Measurements from ENCODE around the gene LYAR. TPM values are rescaled to one million over a fixed set of nuclear protein-coding genes. Genes with fewer than 3 reads are reported as not detected.

LYAR gene, protein sequence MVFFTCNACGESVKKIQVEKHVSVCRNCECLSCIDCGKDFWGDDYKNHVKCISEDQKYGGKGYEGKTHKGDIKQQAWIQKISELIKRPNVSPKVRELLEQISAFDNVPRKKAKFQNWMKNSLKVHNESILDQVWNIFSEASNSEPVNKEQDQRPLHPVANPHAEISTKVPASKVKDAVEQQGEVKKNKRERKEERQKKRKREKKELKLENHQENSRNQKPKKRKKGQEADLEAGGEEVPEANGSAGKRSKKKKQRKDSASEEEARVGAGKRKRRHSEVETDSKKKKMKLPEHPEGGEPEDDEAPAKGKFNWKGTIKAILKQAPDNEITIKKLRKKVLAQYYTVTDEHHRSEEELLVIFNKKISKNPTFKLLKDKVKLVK
- total RNA-seq = 24.7 and 27.3 TPM in 2 replicates
- long read RNA-seq, transcript LYAR-201 (10 exons, 1,569 nt) = major isoform, 10 of 18 reads
- long read RNA-seq, partial matches to known transcripts = 5 of 18 reads
- long read RNA-seq, other reads (novel, unspliced or antisense) = 3 of 18 reads

GRCh38 chr4:4289941-4290850 is at the start of gene LYAR, which contains the start of gene ZBTB49:
Gene LYAR, minus strand, starts transcription at chr4:4290154. Its CDS starts 6,412 bp downstream, at chr4:4283742.
Gene ZBTB49, plus strand, starts transcription at chr4:4290251. Its CDS starts 9,695 bp downstream, at chr4:4299946.
- peak; percentile 94 for DNase-seq (ENCODE audit: low read depth, low spot score)
- Mint-ChIP-seq H3K4me1 (peaks cover 28% of the 10 kb centered on the region), H3K36me3 (ENCODE audit: low read depth) (no peaks in the 10 kb centered on the region), H3K4me3 (peak within 1 kb of the TSS; percentile 98), H3K9me3 (no peaks in the 10 kb centered on the region), H3K27me3 (ENCODE audit: low read depth) (no peaks in the 10 kb centered on the region), H3K27ac (ENCODE audit: unreplicated experiment) (peak within 1 kb of the TSS; percentile 67)
- no peak for TF ChIP-seq CTCF (conservative IDR thresholded peaks at IDR 0.05)

- Mint-ChIP-seq H3K27me3 (ENCODE audit: low read depth) (peaks cover 4% of the 10 kb centered on the region), H3K36me3 (ENCODE audit: low read depth) (no peaks in the 10 kb centered on the region), H3K27ac (ENCODE audit: unreplicated experiment) (no peak overlapping the region), H3K4me3 (no peak overlapping the region), H3K9me3 (no peaks in the 10 kb centered on the region), H3K4me1 (no peaks in the 10 kb centered on the region)
- no peak for DNase-seq (ENCODE audit: low read depth, low spot score)
- TF ChIP-seq CTCF (conservative IDR thresholded peaks at IDR 0.05) = no peak
These were observed 49.6 kb upstream of the LYAR start for GRCh38 chr4:4339504-4340085.

DNA sequence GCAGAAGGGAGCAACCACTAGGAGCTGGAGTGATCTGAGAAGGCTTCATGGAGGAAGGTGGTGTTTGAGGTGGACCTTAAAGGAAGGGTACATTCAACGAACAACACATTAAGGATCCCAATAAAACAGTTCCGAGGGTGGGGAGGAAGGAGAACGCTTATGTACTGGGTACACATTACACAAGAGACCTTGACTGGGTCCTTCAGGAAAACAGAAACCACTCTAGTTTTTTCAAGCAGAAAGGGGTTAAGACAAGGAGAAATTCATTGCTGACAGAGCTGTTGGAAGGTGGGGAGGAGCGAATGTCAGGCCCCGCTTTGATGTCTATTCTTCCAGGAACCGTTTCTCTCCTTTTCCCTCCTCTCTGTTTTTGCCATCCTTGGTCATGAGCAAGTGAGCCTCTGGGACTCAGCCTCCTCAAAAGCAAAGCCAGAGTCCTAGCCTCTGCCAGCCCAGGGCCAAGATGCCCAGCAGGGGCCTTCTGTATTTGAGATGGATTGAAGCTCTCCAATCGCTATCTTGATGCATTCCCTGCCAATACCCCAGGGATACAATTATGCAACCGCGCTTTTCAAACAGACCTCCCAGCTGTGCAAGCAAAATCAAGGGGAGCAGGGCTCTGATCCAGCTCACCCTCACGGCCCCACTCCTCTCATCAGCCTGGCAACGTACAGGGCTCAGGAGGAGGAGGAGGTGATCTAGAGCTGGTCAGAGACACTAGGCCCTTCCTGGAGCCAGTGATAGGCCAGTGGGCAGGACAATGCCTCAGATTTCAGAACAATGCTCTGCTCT is 48.5 kb upstream of the LYAR start:
- peaks cover 4% of the 10 kb centered on the region for H3K27me3 Mint-ChIP-seq (ENCODE audit: low read depth)

DNA sequence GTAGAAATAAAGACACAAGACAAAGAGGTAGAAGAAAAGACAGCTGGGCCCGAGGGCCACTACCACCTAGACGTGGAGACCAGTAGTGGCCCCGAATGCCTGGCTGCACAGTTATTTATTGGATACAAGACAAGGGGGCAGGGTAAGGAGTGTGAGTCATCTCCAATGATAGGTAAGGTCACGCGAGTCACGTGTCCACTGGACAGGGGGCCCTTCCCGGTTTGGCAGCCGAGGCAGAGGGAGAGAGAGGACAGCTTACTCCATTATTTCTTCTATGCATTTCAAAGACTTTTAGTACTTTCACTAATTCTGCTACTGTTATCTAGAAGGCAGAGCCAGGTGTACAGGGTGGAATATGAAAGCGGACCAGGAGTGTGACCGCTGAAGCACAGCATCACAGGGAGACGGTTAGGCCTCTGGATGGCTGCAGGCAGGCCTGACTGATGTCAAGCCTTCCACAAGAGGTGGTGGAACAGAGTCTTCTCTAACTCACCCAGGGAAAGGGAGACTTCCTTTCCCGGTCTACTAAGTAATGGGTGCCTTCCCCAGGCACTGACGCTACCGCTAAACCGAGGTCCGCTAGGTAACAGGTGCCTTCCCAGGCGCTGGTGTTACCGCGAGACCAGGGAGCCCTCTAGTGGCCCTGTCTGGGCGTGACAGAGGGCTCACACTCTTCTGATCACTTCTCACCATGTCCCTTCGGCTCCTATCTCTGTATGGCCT is 45.0 kb upstream of the LYAR start:
- Mint-ChIP-seq H3K9me3 (no peaks in the 10 kb centered on the region), H3K36me3 (ENCODE audit: low read depth) (no peaks in the 10 kb centered on the region), H3K27ac (ENCODE audit: unreplicated experiment) (no peak overlapping the region), H3K4me1 (no peaks in the 10 kb centered on the region), H3K4me3 (no peak overlapping the region), H3K27me3 (ENCODE audit: low read depth) (peaks cover 4% of the 10 kb centered on the region)
- TF ChIP-seq CTCF (conservative IDR thresholded peaks at IDR 0.05) = peak; percentile 85
- peak; percentile 60 for DNase-seq (ENCODE audit: low read depth, low spot score)

More for the DNA sequence above, 48.5 kb upstream of the LYAR start:
- no peak for TF ChIP-seq CTCF (conservative IDR thresholded peaks at IDR 0.05)
- no peak overlapping the region for H3K4me3 Mint-ChIP-seq
- H3K4me1 Mint-ChIP-seq = no peaks in the 10 kb centered on the region
- H3K9me3 Mint-ChIP-seq = no peaks in the 10 kb centered on the region
- peak overlapping the region; percentile 71 for H3K27ac Mint-ChIP-seq (ENCODE audit: unreplicated experiment)
- DNase-seq (ENCODE audit: low read depth, low spot score) = no peak
- H3K36me3 Mint-ChIP-seq (ENCODE audit: low read depth) = no peaks in the 10 kb centered on the region

Data from neural crest cell (in vitro differentiated cells).